GM10266 (cell line): ENCODE results near the gene CD46.

ENCODE experiments used
- DNase-seq: peaks from one replicate; pipeline ENCODE4 v3.0.0; 2012; ENCODE audit errors: extremely low spot score
- TF ChIP-seq, protein P1 (sequence below): IDR thresholded peaks from 2 replicates; pipeline ENCODE4 v1.5.1; 2012; ENCODE audit warnings: mild to moderate bottlenecking, low read depth; ENCODE audit not compliant: control insufficient read depth, insufficient read depth; ENCODE audit errors: missing control alignments

CD46 gene

DNA sequence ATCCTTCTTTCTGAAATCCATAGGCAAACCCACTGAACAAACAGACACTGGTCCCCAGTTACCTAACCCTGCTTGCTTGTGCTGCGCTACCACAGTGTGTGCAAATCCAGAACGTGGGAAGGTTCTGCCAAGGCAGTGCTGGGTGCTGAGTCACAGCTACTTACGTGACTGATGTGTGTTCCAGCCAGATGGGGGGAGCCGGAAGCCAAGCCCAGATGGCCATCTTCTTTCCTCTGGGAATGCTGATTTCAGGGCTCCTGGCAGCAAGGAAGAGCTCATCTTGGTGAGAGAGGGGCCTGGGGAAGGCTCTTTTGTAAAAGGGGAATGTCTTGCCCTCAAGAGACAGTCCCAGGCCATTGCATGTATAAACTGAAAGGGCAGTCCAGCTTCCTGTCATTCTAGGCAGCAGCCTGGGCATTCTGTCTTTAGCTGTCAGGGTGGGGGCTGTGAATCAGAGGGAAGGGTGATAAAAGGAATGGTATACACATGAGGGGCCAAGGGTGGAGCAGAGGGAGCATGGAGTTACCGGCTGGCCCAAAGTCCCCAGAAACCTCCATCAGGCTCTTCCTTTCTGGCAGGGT, 54.1 kb downstream of the CD46 start:
- no peak for DNase-seq

DNA sequence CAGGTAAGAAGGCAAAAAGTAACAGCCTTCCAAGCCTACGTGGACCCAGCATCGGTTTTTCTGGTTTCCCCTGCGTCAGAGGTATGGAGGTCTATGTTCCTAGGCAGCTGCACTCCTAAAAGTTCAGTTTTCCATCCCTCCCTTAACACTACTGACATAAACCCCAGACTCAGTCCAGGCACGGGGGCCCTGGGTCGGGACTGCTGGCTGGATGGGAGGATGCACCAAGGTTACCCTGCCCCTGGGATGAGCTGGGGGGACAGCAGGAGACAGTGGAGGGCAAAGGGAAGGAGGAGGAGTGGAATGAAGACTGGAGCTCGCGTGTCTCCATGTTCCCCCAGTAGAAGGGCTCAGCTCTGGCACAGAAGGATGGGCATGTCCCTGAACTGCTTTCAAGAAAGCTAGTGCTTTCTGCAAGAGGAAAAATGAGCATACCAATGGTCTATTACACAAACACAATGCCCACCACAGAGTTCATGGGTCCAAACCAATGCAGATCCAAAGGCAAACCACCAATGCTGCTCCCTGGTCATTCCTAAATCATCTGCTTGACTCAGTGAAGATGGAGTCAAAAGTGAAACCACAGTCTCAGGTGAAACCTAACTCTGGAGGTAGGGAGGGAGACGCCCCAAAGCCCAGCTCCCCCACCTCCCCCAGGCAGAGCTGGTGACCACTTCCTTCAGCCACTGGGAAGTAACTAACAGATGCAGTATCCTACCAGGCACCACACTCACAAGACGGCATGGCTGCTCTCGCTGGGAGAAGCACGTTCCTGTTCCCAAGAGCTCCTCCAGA, 54.9 kb downstream of the CD46 start:
- TF ChIP-seq, protein P1, sequence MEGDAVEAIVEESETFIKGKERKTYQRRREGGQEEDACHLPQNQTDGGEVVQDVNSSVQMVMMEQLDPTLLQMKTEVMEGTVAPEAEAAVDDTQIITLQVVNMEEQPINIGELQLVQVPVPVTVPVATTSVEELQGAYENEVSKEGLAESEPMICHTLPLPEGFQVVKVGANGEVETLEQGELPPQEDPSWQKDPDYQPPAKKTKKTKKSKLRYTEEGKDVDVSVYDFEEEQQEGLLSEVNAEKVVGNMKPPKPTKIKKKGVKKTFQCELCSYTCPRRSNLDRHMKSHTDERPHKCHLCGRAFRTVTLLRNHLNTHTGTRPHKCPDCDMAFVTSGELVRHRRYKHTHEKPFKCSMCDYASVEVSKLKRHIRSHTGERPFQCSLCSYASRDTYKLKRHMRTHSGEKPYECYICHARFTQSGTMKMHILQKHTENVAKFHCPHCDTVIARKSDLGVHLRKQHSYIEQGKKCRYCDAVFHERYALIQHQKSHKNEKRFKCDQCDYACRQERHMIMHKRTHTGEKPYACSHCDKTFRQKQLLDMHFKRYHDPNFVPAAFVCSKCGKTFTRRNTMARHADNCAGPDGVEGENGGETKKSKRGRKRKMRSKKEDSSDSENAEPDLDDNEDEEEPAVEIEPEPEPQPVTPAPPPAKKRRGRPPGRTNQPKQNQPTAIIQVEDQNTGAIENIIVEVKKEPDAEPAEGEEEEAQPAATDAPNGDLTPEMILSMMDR, result no peak
- DNase-seq, result no peak

More for the DNA sequence above, 54.1 kb downstream of the CD46 start:
- TF ChIP-seq, protein P1, result no peak

DNA sequence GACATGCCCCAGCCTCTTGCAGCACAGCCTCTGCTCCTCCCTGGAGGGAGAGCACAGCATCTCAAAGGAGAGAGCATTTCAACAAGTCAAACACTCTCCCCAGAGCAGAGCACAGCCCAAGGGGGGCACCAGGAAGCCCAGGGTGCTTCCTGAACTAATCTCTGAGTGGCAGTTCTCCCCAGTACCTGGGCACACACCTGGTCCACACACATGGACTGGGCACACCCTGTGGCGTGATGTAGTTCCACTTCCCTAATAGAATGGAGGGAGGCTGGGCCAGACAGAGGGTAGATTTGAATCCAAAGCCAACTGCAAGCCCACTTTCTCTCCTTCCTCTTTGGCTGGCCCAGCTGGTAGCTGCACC, 55.5 kb downstream of the CD46 start:
- DNase-seq, result no peak
- TF ChIP-seq, protein P1, result no peak

DNA sequence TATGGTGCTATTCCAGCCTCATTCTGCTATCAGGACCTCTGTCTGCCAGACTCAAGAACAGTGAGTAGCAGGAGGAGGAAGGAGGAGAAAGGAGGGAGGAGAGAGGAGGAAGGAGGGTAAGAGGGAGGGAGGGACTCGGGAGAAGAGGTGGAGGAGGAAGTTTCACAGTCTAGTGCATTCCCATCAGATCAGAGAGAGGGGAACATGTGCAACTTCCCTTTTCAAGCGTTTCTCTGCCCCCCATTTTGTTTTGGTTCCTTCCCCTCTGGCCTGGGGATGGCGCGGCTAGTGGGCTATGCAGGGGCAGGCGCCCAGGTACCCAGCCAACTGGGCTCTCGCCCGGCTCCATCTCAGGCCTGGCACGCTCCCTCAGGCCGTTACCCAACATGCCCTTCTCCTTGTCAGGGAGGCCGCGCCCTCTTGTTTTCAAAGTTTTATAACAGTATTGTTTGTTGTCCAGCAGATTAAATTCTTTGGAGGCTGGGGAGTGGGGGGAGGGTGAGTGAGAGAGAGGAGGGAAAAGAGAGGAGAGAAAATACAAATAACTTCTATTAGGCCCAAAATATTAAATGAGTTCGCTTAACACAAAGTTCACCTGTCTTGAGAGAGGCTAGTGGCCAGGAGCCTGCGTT, 56.0 kb downstream of the CD46 start:
- TF ChIP-seq, protein P1, result no peak
- no peak for DNase-seq

DNA sequence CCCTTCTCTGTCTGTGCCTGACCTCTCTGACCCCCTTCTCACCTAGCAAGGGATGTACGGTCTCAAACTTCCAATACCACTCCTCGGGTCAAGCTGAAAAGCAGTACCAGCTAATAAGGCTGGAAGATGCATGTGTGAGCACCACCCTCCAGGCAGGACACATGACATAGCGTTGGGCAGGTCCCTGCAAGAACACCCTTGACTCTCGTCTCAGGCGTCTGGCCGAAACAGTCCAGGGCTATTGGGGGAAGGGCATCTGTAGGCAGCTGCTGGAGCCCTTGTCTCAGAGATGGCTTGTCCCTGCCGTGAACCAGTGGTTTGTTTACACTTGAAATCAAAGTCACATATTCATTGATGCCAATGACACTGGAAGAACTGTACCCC, 56.5 kb downstream of the CD46 start:
- DNase-seq, result no peak
- TF ChIP-seq, protein P1, result no peak

DNA sequence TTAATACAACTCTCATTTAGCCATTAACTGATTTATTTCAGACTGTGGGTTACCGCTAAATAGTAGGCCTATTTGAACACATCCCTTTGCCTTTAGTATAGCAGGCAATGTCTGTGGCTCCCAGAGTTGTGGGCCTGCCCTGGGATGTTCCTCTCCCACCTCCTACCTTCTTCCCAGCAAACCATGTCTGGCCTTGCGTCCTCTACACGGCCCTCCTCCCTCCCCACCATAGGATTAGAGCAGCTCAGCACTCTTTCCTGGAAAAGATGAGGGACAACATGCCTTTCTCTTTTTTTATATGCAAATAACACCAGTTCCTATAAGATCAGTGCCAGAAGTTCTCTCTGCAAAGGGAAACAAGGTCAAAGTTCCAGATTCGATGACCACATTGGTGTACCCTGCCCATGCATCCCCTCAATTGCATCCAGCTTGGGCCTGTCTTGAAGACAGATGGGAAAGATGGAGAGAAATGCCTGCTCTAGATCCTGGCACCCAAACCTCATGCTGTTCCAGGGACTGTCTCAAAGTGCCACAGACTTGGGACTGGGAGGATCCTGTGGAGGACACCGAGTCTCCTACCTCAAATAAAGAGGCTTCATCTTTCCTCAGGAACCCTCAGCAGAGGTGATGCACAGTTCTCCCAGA, 57.2 kb downstream of the CD46 start:
- no peak for DNase-seq
- TF ChIP-seq, protein P1, result no peak
